SK-N-SH (cell line): ENCODE measurements around the gene ACRBP. TPM values are rescaled to one million over a fixed set of nuclear protein-coding genes. Genes with fewer than 3 reads are reported as not detected.
A peak's percentile ranks its signal among the peaks of the same experiment; 100 is the strongest.

Experiments
- CTCF ChIA-PET: fragments of 300-600, 350-600 bp; formaldehyde crosslinking; extraction: SDS; loops from one replicate; lab custom pipeline; 2021; lab: Yijun Ruan, JAX
- POLR2A ChIA-PET: fragments of 350-600 bp; sonication (Branson Sonifier 250); formaldehyde crosslinking; extraction: SDS; loops from one replicate; lab custom pipeline; 2020; ENCODE audit warnings: antibody characterized with exemption, inconsistent platforms; lab: Yijun Ruan, JAX
- DNase-seq: peaks from one replicate; pipeline ENCODE4 v3.0.0; 2012
- H2AFZ ChIP-seq: fragments of 200-600 bp; sonication (generic); 2 replicates; pipeline ENCODE4 v1.8.1; 2016; ENCODE audit warnings: antibody characterized with exemption, mild to moderate bottlenecking, low read depth
- H3F3A ChIP-seq: fragments of 200-600 bp; sonication (generic); replicated peaks from 2 replicates; pipeline ENCODE3; 2016; ENCODE audit warnings: antibody characterized with exemption, mild to moderate bottlenecking; ENCODE audit not compliant: insufficient read depth
- H3K27ac ChIP-seq, 2 experiments: fragments of 200-500 bp in 1 of 2; fragments of 200-600 bp in 1 of 2; sonication (Bioruptor generic) in 1 of 2; sonication (generic), shearing (Covaris generic) in 1 of 2; 2 replicates each; pipeline versions ENCODE4 v1.5.1 to v1.6.1; 2014 to 2016; ENCODE audit warnings: low read depth in 2 of 2, inconsistent platforms in 1 of 2, low read length in 1 of 2, mild to moderate bottlenecking in 1 of 2, mixed read lengths in 1 of 2
- H3K27me3 ChIP-seq: fragments of 200-600 bp; sonication (generic), shearing (Covaris generic); 2 replicates; pipeline ENCODE4 v1.6.1; 2016; ENCODE audit warnings: mixed run types; ENCODE audit not compliant: insufficient read depth
- H3K36me3 ChIP-seq, 2 experiments: fragments of 200-500 bp in 1 of 2; fragments of 200-600 bp in 1 of 2; sonication (Bioruptor generic) in 1 of 2; sonication (generic) in 1 of 2; replicated peaks in 1 of 2; 2 replicates each; pipeline versions ENCODE3 to v1.5.1; 2014 to 2016; ENCODE audit warnings: low read length in 1 of 2, mild to moderate bottlenecking in 1 of 2; ENCODE audit not compliant: insufficient read depth in 2 of 2, control insufficient read depth in 1 of 2
- H3K4me1 ChIP-seq, 2 experiments: fragments of 200-500 bp in 1 of 2; fragments of 200-600 bp in 1 of 2; sonication (Bioruptor generic) in 1 of 2; sonication (generic), shearing (Covaris generic) in 1 of 2; 2 replicates each; pipeline versions ENCODE4 v1.5.1 to v1.6.1; 2014 to 2016; ENCODE audit warnings: low read depth in 1 of 2, low read length in 1 of 2, mixed run types in 1 of 2; ENCODE audit not compliant: insufficient read depth in 2 of 2, control insufficient read depth in 1 of 2
- H3K4me2 ChIP-seq: fragments of 200-600 bp; sonication (generic), shearing (Covaris generic); 2 replicates; pipeline ENCODE4 v1.6.1; 2017; ENCODE audit warnings: mixed run types
- H3K4me3 ChIP-seq, 2 experiments: fragments of 200-500 bp in 1 of 2; fragments of 200-600 bp in 1 of 2; sonication (Bioruptor generic) in 1 of 2; sonication (generic), shearing (Covaris generic) in 1 of 2; 2 replicates each; pipeline versions ENCODE4 v1.5.1 to v1.8.1; 2014 to 2016; ENCODE audit warnings: low read depth in 2 of 2, inconsistent platforms in 1 of 2, low read length in 1 of 2, mild to moderate bottlenecking in 1 of 2, mixed read lengths in 1 of 2, moderate library complexity in 1 of 2
- H3K79me2 ChIP-seq: fragments of 200-600 bp; sonication (generic); 2 replicates; pipeline ENCODE4 v1.8.1; 2017; ENCODE audit warnings: mild to moderate bottlenecking; ENCODE audit not compliant: insufficient read depth
- H3K9ac ChIP-seq: fragments of 200-600 bp; sonication (generic); 2 replicates; pipeline ENCODE4 v1.6.1; 2017; ENCODE audit warnings: mixed run types
- H3K9me2 ChIP-seq: fragments of 200-600 bp; sonication (generic); 2 replicates; pipeline ENCODE4 v1.6.1; 2017; ENCODE audit warnings: mixed run types
- H3K9me3 ChIP-seq: fragments of 200-600 bp; sonication (generic); 2 replicates; pipeline ENCODE4 v1.6.1; 2017; ENCODE audit warnings: mixed run types, mild to moderate bottlenecking, moderate library complexity
- H4K20me1 ChIP-seq: fragments of 200-600 bp; sonication (generic); 2 replicates; pipeline ENCODE4 v1.6.1; 2017; ENCODE audit warnings: mild to moderate bottlenecking, mixed run types; ENCODE audit not compliant: insufficient read depth
- EP300 ChIP-seq, 2 experiments: IDR thresholded peaks; 2 replicates each; pipeline versions ENCODE4 v1.4.0 to v1.6.1; 2012; ENCODE audit warnings: borderline replicate concordance in 1 of 2, low read depth in 1 of 2, low read length in 1 of 2
- FOXJ3 ChIP-seq: sonication (generic); formaldehyde crosslinking; IDR thresholded peaks from 2 replicates; pipeline ENCODE4 v1.5.1; 2020; ENCODE audit warnings: mild to moderate bottlenecking, missing genetic modification reagents
- GABPA ChIP-seq: IDR thresholded peaks from 2 replicates; pipeline ENCODE4 v1.4.0; 2012; ENCODE audit warnings: low read depth, mild to moderate bottlenecking
- GATA2 ChIP-seq: sonication (generic); formaldehyde crosslinking; IDR thresholded peaks from 2 replicates; pipeline ENCODE4 v1.5.0; 2020; ENCODE audit warnings: mild to moderate bottlenecking, missing genetic modification reagents
- MEF2A ChIP-seq: IDR thresholded peaks from 2 replicates; pipeline ENCODE4 v1.4.0; 2012; ENCODE audit warnings: low read depth, borderline replicate concordance
- NRF1 ChIP-seq: IDR thresholded peaks from 2 replicates; pipeline ENCODE4 v1.6.1; 2012; ENCODE audit warnings: low read depth, mild to moderate bottlenecking, low read length
- RAD21 ChIP-seq: IDR thresholded peaks from 2 replicates; pipeline ENCODE4 v1.6.1; 2012; ENCODE audit warnings: mild to moderate bottlenecking, low read length
- WGBS: methylation state at CpG from one replicate; pipeline ENCODE4 v1.1.6; 2017; ENCODE audit warnings: low lambda C conversion rate; 5-methylcytosine and 5-hydroxymethylcytosine counted together
- polyA plus RNA-seq, 3 experiments: library from polyadenylated mRNA; depleted of rRNA; stranded (reverse); fragments of >200 nt; gene quantifications; 2 replicates each; pipeline ENCODE4 v1.2.3, GENCODE V29; 2012
- TF ChIP-seq, protein P1 (sequence below): fragments of 150-350 bp; IDR thresholded peaks from 2 replicates; pipeline ENCODE4 v1.6.1; 2017; ENCODE audit warnings: antibody characterized with exemption, low read length, low read depth, borderline replicate concordance
- TF ChIP-seq, protein P2 (sequence below): IDR thresholded peaks from 2 replicates; pipeline ENCODE4 v1.6.1; 2012; ENCODE audit warnings: mild to moderate bottlenecking, low read depth, low read length, moderate library complexity
- TF ChIP-seq, protein P3 (sequence below): fragments of 200-600 bp; sonication (generic); IDR thresholded peaks from 2 replicates; pipeline ENCODE4 v1.6.1; 2017; ENCODE audit warnings: antibody characterized with exemption, mild to moderate bottlenecking, moderate library complexity

The ACRBP gene
- polyA plus RNA-seq, 1 of the 3 experiments (the other 2 are of a cell fraction), result 0.71 TPM

DNA sequence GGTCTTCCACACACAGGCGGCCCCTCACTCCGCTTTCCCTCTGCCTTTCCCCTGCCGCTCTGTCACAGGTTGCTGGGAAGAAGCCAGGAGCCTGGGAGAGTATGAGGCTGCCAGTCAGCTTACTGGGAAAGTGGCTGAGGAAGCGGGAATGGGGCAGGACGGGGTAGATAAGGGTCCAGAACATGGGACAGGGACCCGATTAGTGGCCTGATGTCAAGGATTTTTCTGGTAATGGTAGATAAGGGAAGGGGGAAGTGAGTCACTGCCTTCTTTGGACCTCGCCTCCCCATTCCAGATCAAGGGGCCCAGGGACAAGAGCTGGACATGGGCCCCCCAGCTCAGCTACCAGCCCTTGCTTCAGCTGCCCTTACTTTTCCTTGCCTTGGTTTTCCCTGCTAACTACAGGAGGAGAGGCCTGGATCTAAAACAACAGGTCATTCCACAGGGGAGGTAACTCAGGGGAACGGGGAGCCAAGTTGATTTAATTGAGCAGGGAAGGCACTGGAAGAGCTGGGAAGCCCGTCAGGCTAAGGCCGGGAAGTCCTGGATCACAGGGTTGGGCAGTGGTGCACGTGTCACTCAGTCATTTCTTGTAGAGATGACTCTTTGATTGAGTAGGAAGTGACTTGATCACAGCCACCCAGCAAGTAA lies 8.0 kb downstream of the ACRBP start:
- no peak overlapping the region for H3K4me3 ChIP-seq
- DNase-seq, result peak; percentile 8
- H3K9me3 ChIP-seq, result no peaks in the 10 kb centered on the region
- H3K9ac ChIP-seq, result no peak overlapping the region
- no peak overlapping the region for H2AFZ ChIP-seq
- no peaks in the 10 kb centered on the region for H3K79me2 ChIP-seq
- POLR2A ChIA-PET, result no interaction called here
- CTCF ChIA-PET, result interaction anchor here (2.2 kb wide), 1 partner anchor 19 kb away, joined by 5 read pairs; no protein-coding TSS in a partner anchor
- WGBS, result 69% methylated on average over 11 of the region's 11 CpGs
- H3K9me2 ChIP-seq, result no peaks in the 10 kb centered on the region
- no peaks in the 10 kb centered on the region for H3F3A ChIP-seq
- H3K27ac ChIP-seq, result no peak overlapping the region
- no peaks in the 10 kb centered on the region for H4K20me1 ChIP-seq
- TF ChIP-seq NRF1 (no peak), GATA2 (no peak), EP300 (IDR thresholded peaks at IDR 0.05; ENCODE audit: borderline replicate concordance in 1 of 2, low read depth in 1 of 2, low read length in 1 of 2) (no peak), MEF2A (no peak), RAD21 (no peak), FOXJ3 (CRISPR knock-in tag) (no peak)
- TF ChIP-seq, all 33 proteins: peak for 0
- Histone ChIP-seq H3K36me3 (no peaks in the 10 kb centered on the region), H3K4me2 (no peak overlapping the region), H3K27me3 (no peaks in the 10 kb centered on the region), H3K4me1 (peaks cover 0 to 16% of the 10 kb centered on the region in 2 experiments; a peak in 1 of 4 replicates)

DNA sequence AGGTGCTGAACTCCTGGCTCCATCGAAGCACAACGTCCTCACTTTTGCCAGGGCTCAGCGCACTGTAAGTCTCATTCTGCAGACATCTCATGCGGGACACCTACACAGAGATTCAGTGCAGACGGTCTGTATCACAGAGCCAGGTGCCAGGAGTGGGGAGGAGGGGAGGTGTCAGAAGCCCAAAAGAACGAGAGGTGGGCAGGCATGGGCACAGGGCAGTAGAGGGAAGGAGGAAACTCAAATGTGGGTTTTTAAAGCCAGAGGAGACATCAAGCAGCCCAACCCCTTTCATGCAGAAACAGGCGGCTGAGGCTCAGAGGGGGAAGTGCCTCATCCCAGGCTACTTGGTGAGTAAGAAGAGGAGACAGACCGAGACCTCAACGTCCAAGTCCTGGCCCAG lies 8.9 kb downstream of the ACRBP start:
- ChIA-PET CTCF (no interaction called here), POLR2A (no interaction called here)
- TF ChIP-seq RAD21 (no peak), GABPA (no peak)
- TF ChIP-seq, protein P1, sequence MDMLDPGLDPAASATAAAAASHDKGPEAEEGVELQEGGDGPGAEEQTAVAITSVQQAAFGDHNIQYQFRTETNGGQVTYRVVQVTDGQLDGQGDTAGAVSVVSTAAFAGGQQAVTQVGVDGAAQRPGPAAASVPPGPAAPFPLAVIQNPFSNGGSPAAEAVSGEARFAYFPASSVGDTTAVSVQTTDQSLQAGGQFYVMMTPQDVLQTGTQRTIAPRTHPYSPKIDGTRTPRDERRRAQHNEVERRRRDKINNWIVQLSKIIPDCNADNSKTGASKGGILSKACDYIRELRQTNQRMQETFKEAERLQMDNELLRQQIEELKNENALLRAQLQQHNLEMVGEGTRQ, result no peak
- TF ChIP-seq, protein P2, sequence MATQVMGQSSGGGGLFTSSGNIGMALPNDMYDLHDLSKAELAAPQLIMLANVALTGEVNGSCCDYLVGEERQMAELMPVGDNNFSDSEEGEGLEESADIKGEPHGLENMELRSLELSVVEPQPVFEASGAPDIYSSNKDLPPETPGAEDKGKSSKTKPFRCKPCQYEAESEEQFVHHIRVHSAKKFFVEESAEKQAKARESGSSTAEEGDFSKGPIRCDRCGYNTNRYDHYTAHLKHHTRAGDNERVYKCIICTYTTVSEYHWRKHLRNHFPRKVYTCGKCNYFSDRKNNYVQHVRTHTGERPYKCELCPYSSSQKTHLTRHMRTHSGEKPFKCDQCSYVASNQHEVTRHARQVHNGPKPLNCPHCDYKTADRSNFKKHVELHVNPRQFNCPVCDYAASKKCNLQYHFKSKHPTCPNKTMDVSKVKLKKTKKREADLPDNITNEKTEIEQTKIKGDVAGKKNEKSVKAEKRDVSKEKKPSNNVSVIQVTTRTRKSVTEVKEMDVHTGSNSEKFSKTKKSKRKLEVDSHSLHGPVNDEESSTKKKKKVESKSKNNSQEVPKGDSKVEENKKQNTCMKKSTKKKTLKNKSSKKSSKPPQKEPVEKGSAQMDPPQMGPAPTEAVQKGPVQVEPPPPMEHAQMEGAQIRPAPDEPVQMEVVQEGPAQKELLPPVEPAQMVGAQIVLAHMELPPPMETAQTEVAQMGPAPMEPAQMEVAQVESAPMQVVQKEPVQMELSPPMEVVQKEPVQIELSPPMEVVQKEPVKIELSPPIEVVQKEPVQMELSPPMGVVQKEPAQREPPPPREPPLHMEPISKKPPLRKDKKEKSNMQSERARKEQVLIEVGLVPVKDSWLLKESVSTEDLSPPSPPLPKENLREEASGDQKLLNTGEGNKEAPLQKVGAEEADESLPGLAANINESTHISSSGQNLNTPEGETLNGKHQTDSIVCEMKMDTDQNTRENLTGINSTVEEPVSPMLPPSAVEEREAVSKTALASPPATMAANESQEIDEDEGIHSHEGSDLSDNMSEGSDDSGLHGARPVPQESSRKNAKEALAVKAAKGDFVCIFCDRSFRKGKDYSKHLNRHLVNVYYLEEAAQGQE, result no peak
- TF ChIP-seq, protein P3, sequence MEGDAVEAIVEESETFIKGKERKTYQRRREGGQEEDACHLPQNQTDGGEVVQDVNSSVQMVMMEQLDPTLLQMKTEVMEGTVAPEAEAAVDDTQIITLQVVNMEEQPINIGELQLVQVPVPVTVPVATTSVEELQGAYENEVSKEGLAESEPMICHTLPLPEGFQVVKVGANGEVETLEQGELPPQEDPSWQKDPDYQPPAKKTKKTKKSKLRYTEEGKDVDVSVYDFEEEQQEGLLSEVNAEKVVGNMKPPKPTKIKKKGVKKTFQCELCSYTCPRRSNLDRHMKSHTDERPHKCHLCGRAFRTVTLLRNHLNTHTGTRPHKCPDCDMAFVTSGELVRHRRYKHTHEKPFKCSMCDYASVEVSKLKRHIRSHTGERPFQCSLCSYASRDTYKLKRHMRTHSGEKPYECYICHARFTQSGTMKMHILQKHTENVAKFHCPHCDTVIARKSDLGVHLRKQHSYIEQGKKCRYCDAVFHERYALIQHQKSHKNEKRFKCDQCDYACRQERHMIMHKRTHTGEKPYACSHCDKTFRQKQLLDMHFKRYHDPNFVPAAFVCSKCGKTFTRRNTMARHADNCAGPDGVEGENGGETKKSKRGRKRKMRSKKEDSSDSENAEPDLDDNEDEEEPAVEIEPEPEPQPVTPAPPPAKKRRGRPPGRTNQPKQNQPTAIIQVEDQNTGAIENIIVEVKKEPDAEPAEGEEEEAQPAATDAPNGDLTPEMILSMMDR, result no peak
- H3K4me1 ChIP-seq, result peaks cover 0 to 16% of the 10 kb centered on the region in 2 experiments; a peak in 1 of 4 replicates
- H3K4me2 ChIP-seq, result no peak overlapping the region
- no peak overlapping the region for H3K4me3 ChIP-seq
- WGBS, result 90% methylated on average over 9 of the region's 9 CpGs
- no peak for DNase-seq
- H3K9me3 ChIP-seq, result no peaks in the 10 kb centered on the region
- H2AFZ ChIP-seq, result no peak overlapping the region
- no peak overlapping the region for H3K9ac ChIP-seq
- H3K27ac ChIP-seq, result no peak overlapping the region
- no peaks in the 10 kb centered on the region for H3K27me3 ChIP-seq
- no peaks in the 10 kb centered on the region for H3K36me3 ChIP-seq
- H3K79me2 ChIP-seq, result no peaks in the 10 kb centered on the region
- H3K9me2 ChIP-seq, result no peaks in the 10 kb centered on the region
- no peaks in the 10 kb centered on the region for H4K20me1 ChIP-seq
- H3F3A ChIP-seq, result no peaks in the 10 kb centered on the region
